ENCODE data around the gene FYB1. TPM values are rescaled to one million over a fixed set of nuclear protein-coding genes. Genes with fewer than 3 reads are reported as not detected.

Gene FYB1
- total RNA-seq, 1 donor from 2014 or later = not detected

DNA sequence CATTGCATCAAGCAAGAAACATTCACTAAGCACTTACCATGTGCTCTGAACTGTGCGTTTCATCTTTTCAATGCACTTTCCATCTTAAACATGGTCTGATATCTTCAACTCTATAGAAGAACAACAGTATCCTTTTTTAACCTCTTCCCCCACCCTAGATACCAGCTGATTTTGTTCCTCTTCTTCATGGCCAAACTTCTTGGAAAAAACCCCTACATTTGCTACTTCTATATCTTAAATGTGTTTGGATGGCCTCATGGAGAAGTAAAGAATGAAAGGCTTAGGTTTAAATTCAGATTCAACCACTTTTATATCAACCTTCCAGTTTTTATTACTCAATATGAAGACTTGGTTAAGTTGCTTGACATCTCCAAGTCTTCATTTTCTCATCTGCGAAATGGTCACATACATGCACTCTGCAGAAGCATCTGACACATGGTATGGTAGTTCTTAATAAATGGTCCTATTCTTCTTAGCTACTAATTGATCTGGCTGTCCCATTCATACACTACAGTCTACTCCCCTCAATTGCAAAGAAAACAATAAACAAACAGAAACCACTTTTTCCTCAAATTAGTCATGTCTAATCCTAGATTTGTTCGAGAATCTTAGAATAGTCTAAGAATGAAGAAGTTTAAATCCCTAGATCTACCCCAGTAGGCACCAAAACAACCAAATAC, 59.4 kb downstream of the FYB1 start:
- Mint-ChIP-seq H3K4me1 (ENCODE audit: low read depth) (peaks cover 3% of the 10 kb centered on the region), H3K4me3 (ENCODE audit: unreplicated experiment) (no peak overlapping the region), H3K36me3 (ENCODE audit: low read depth) (no peaks in the 10 kb centered on the region), H3K9me3 (ENCODE audit: low read depth) (peaks cover 1% of the 10 kb centered on the region), H3K27ac (ENCODE audit: unreplicated experiment) (no peak overlapping the region), H3K27me3 (ENCODE audit: low read depth) (peaks cover 4% of the 10 kb centered on the region)
- TF ChIP-seq, protein P1, sequence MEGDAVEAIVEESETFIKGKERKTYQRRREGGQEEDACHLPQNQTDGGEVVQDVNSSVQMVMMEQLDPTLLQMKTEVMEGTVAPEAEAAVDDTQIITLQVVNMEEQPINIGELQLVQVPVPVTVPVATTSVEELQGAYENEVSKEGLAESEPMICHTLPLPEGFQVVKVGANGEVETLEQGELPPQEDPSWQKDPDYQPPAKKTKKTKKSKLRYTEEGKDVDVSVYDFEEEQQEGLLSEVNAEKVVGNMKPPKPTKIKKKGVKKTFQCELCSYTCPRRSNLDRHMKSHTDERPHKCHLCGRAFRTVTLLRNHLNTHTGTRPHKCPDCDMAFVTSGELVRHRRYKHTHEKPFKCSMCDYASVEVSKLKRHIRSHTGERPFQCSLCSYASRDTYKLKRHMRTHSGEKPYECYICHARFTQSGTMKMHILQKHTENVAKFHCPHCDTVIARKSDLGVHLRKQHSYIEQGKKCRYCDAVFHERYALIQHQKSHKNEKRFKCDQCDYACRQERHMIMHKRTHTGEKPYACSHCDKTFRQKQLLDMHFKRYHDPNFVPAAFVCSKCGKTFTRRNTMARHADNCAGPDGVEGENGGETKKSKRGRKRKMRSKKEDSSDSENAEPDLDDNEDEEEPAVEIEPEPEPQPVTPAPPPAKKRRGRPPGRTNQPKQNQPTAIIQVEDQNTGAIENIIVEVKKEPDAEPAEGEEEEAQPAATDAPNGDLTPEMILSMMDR (IDR thresholded peaks at IDR 0.05) = no peak
- DNase-seq (ENCODE audit: low spot score) = no peak

DNA sequence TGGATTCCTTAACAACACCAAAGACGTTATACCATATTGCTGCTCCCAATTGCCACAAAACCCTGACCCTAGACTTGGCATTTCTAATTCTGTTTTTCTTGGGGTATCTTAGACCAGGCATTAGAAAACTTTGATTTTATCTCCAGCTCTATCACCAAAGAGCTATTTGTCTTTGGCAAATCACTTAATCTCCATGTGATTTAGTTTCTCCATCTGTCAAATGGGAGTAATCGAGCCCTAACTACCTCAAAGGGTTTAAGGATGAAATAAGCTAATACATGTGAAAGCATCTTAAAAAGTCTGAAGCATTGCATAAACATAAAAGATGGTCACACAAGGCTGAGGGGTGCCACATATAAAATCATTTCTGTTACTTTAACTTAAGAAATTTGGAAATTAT, 60.6 kb downstream of the FYB1 start:
- DNase-seq (ENCODE audit: low spot score) = no peak
- no peaks in the 10 kb centered on the region for H3K9me3 Mint-ChIP-seq (ENCODE audit: low read depth)
- H3K36me3 Mint-ChIP-seq (ENCODE audit: low read depth) = no peaks in the 10 kb centered on the region
- TF ChIP-seq, protein P1 (IDR thresholded peaks at IDR 0.05) = no peak
- no peak overlapping the region for H3K27ac Mint-ChIP-seq (ENCODE audit: unreplicated experiment)
- H3K4me3 Mint-ChIP-seq (ENCODE audit: unreplicated experiment) = no peak overlapping the region
- H3K4me1 Mint-ChIP-seq (ENCODE audit: low read depth) = peaks cover 1% of the 10 kb centered on the region
- H3K27me3 Mint-ChIP-seq (ENCODE audit: low read depth) = peaks cover 4% of the 10 kb centered on the region

DNA sequence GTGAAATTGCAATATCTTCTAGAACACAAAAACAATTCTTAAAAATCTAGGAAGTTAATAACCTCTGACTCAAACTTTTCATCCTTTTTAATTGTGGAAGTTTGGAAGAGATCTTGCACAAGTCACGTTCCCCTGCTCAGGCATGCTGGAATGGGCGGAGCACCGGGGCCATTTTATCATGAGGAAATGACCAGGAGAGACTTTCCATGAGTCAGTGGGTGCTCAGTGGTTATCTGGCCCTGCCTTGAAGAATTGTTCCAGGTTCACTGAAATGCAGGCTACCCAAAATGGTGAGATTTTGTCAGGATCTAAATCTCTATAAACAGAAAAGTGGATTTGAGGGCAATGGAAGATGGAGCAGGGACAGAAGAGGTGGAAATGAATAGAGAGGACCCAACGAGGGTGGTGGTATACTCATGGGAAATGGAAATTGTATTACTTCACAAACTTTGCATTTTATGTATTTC, 61.2 kb downstream of the FYB1 start:
- Mint-ChIP-seq H3K27ac (ENCODE audit: unreplicated experiment) (no peak overlapping the region), H3K36me3 (ENCODE audit: low read depth) (no peaks in the 10 kb centered on the region), H3K4me1 (ENCODE audit: low read depth) (no peaks in the 10 kb centered on the region), H3K9me3 (ENCODE audit: low read depth) (no peaks in the 10 kb centered on the region), H3K4me3 (ENCODE audit: unreplicated experiment) (no peak overlapping the region), H3K27me3 (ENCODE audit: low read depth) (peaks cover 4% of the 10 kb centered on the region)
- DNase-seq (ENCODE audit: low spot score) = no peak
- TF ChIP-seq, protein P1 (IDR thresholded peaks at IDR 0.05) = no peak

DNA sequence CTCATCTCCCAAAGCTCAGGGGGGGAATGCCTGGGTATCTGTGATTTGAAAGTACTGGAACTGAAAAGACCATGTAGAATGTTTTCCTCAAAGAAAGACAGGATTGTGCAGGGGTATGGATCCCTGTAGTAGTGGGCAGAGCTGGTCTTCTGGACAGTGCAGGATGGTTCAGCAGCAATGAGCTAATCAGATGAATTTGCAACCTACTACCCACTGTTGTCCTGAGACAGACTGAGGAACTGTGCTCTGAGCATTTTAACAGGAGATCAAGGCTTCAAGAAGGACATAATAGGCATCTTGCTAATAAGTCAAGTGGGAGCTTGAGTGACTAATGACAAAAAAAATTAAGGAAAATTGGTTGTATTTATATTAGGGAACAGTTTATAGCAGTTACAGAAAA, 61.7 kb downstream of the FYB1 start:
- no peak overlapping the region for H3K4me3 Mint-ChIP-seq (ENCODE audit: unreplicated experiment)
- no peaks in the 10 kb centered on the region for H3K4me1 Mint-ChIP-seq (ENCODE audit: low read depth)
- TF ChIP-seq, protein P1 (IDR thresholded peaks at IDR 0.05) = no peak
- DNase-seq (ENCODE audit: low spot score) = no peak
- H3K27me3 Mint-ChIP-seq (ENCODE audit: low read depth) = peaks cover 4% of the 10 kb centered on the region
- no peak overlapping the region for H3K27ac Mint-ChIP-seq (ENCODE audit: unreplicated experiment)
- H3K9me3 Mint-ChIP-seq (ENCODE audit: low read depth) = no peaks in the 10 kb centered on the region
- no peaks in the 10 kb centered on the region for H3K36me3 Mint-ChIP-seq (ENCODE audit: low read depth)

DNA sequence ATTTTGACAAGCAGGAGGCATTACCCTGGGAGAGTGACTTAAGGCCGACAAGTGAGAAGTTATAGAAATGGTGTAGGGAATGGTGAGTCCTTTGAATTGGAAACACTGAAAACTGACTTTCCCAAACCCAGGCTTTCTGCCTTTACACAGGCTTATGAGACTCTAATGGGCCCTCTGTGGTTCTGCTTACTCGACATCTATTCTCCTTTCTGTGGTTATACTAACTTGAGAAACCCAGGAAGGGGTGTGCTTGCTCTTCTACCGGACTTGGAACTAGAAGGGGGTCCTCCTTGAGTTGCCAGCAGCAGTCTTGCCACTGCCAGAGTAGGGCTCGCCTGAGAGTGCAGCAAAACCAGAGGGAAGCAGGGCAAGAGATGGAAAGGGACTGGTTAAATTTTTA, 63.3 kb downstream of the FYB1 start:
- H3K27me3 Mint-ChIP-seq (ENCODE audit: low read depth) = peaks cover 4% of the 10 kb centered on the region
- H3K27ac Mint-ChIP-seq (ENCODE audit: unreplicated experiment) = no peak overlapping the region
- no peaks in the 10 kb centered on the region for H3K36me3 Mint-ChIP-seq (ENCODE audit: low read depth)
- H3K4me1 Mint-ChIP-seq (ENCODE audit: low read depth) = no peaks in the 10 kb centered on the region
- no peak for DNase-seq (ENCODE audit: low spot score)
- H3K9me3 Mint-ChIP-seq (ENCODE audit: low read depth) = no peaks in the 10 kb centered on the region
- TF ChIP-seq, protein P1 (IDR thresholded peaks at IDR 0.05) = no peak
- H3K4me3 Mint-ChIP-seq (ENCODE audit: unreplicated experiment) = no peak overlapping the region

Measured in chondrocyte (in vitro differentiated cells).